GM12891 (cell line): ENCODE results near the gene APOB.

Source experiments
- DNase-seq: peaks from one replicate; pipeline ENCODE4 v3.0.0; 2011; ENCODE audit warnings: low spot score; ENCODE audit not compliant: insufficient read length
- FAIRE-seq: peaks from 2 replicates; lab custom pipeline; 2011; peaks lifted over from hg19 to GRCh38; lab: Jason Lieb, UNC
- PAX5 ChIP-seq: IDR thresholded peaks from 2 replicates; pipeline ENCODE4 v1.6.1; 2011; ENCODE audit warnings: low read length, moderate library complexity, mild to moderate bottlenecking; ENCODE audit not compliant: insufficient read depth, severe bottlenecking
- POLR2A ChIP-seq: IDR thresholded peaks from 2 replicates; pipeline ENCODE4 v1.6.1; 2011; ENCODE audit warnings: low read depth, low read length, control low read depth
- POLR2AphosphoS5 ChIP-seq: IDR thresholded peaks from 2 replicates; pipeline ENCODE4 v1.6.1; 2011; ENCODE audit warnings: low read depth, low read length, control low read depth
- POU2F2 ChIP-seq: IDR thresholded peaks from 2 replicates; pipeline ENCODE4 v1.6.1; 2011; ENCODE audit warnings: low read depth, mild to moderate bottlenecking, control low read depth, low read length, moderate library complexity
- SPI1 ChIP-seq: IDR thresholded peaks from 2 replicates; pipeline ENCODE4 v1.6.1; 2011; ENCODE audit warnings: low read depth, low read length, control low read depth
- TAF1 ChIP-seq: IDR thresholded peaks from 2 replicates; pipeline ENCODE4 v1.6.1; 2011; ENCODE audit warnings: low read depth, low read length, control low read depth

APOB gene

GRCh38 chr2:21069746-21070340 lies 26.0 kb upstream of the APOB start:
- TF ChIP-seq POLR2A = no peak
- TF ChIP-seq SPI1 = no peak
- TF ChIP-seq TAF1 = no peak
- TF ChIP-seq POLR2AphosphoS5 = no peak
- no peak for TF ChIP-seq POU2F2
- TF ChIP-seq PAX5 = no peak
- FAIRE-seq (no peak), DNase-seq (no peak)

- FAIRE-seq = no peak
- TF ChIP-seq POLR2A = no peak
- TF ChIP-seq POLR2AphosphoS5 = no peak
- no peak for TF ChIP-seq TAF1
- no peak for TF ChIP-seq SPI1
- TF ChIP-seq POU2F2 = no peak
- no peak for TF ChIP-seq PAX5
- DNase-seq = no peak
Observed at GRCh38 chr2:21067859-21068537, 24.1 kb upstream of the APOB start.

- FAIRE-seq = no peak
- TF ChIP-seq PAX5 (no peak), SPI1 (no peak), POLR2A (no peak), POU2F2 (no peak), TAF1 (no peak), POLR2AphosphoS5 (no peak)
- DNase-seq = no peak
Observed at GRCh38 chr2:21067125-21067524, 23.3 kb upstream of the APOB start.

GRCh38 chr2:21059885-21060610 lies 16.2 kb upstream of the APOB start:
- DNase-seq = no peak
- no peak for FAIRE-seq
- no peak for TF ChIP-seq POLR2A
- no peak for TF ChIP-seq TAF1

GRCh38 chr2:21057097-21057496 lies 13.2 kb upstream of the APOB start:
- DNase-seq = no peak
- TF ChIP-seq POU2F2 = no peak
- TF ChIP-seq SPI1 = no peak
- FAIRE-seq = no peak

- TF ChIP-seq POLR2A (no peak), PAX5 (no peak), POLR2AphosphoS5 (no peak)
- DNase-seq = no peak
- FAIRE-seq = no peak
Observed at GRCh38 chr2:21055879-21056790, 12.3 kb upstream of the APOB start.

- FAIRE-seq (no peak), DNase-seq (no peak)
- TF ChIP-seq SPI1 = no peak
- TF ChIP-seq TAF1 = no peak
- no peak for TF ChIP-seq POLR2A
- no peak for TF ChIP-seq POU2F2
- no peak for TF ChIP-seq POLR2AphosphoS5
- no peak for TF ChIP-seq PAX5
Observed at GRCh38 chr2:21055451-21055850, 11.6 kb upstream of the APOB start.

- FAIRE-seq = no peak
- no peak for DNase-seq
- TF ChIP-seq POLR2A = no peak
- TF ChIP-seq POLR2AphosphoS5 = no peak
- TF ChIP-seq TAF1 = no peak
- TF ChIP-seq POU2F2 = no peak
- TF ChIP-seq PAX5 = no peak
- no peak for TF ChIP-seq SPI1
Observed at GRCh38 chr2:21054011-21054410, 10.1 kb upstream of the APOB start.

- no peak for FAIRE-seq
- no peak for DNase-seq
Observed at GRCh38 chr2:21052044-21052443, 8.2 kb upstream of the APOB start.

GRCh38 chr2:21050164-21050563 lies 6.3 kb upstream of the APOB start:
- DNase-seq = no peak
- no peak for FAIRE-seq
- TF ChIP-seq SPI1 = no peak
- TF ChIP-seq POLR2AphosphoS5 = no peak
- TF ChIP-seq TAF1 = no peak
- TF ChIP-seq POU2F2 = no peak
- TF ChIP-seq PAX5 = no peak
- TF ChIP-seq POLR2A = no peak

More at GRCh38 chr2:21052044-21052443, 8.2 kb upstream of the APOB start:
- TF ChIP-seq POU2F2 (no peak), POLR2A (no peak), SPI1 (no peak)
